Lower lobe of right lung (tissue), 2 donors: ENCODE results near the gene CSRP1. TPM values are rescaled to one million over a fixed set of nuclear protein-coding genes. Genes with fewer than 3 reads are reported as not detected.

Experiments used
- ATAC-seq, 2 donors: fragments of 200-7000 bp; cut with Tn5 transposase; one replicate each; pipeline ENCODE4 v1.9.1; 2020 to 2022; ENCODE audit warnings: mild to moderate bottlenecking in 2 of 2, moderate library complexity in 2 of 2
- DNase-seq: peaks from one replicate; pipeline ENCODE4 v3.0.0-alpha.2; 2020
- H3K27ac ChIP-seq: fragments of 200-600 bp; one replicate; pipeline ENCODE4 v1.8.0; 2022
- H3K27me3 ChIP-seq: fragments of 200-600 bp; one replicate; pipeline ENCODE4 v1.8.0; 2022; ENCODE audit warnings: low read depth
- H3K36me3 ChIP-seq: fragments of 200-600 bp; one replicate; pipeline ENCODE4 v1.8.0; 2022; ENCODE audit warnings: mild to moderate bottlenecking
- H3K4me1 ChIP-seq: fragments of 200-600 bp; one replicate; pipeline ENCODE4 v1.8.0; 2022
- H3K4me3 ChIP-seq: fragments of 200-600 bp; one replicate; pipeline ENCODE4 v1.8.0; 2022; ENCODE audit warnings: mild to moderate bottlenecking
- H3K9me3 ChIP-seq: fragments of 200-600 bp; one replicate; pipeline ENCODE4 v1.8.0; 2022
- intact Hi-C: fragments of 100-400 bp; cut with DNase I; formaldehyde crosslinking; loops from one replicate; pipeline ENCODE4 v1.11.0; 2022
- total RNA-seq: library from RNA; stranded (reverse); fragmentation: NEBNext Ultra II Directional; extraction: Animal tissue kit (Norgen Biotek cat#: 25700); gene quantifications from one replicate; pipeline ENCODE4 v1.2.1, GENCODE V29; 2021
- TF ChIP-seq, protein P1 (sequence below): fragments of 200-600 bp; IDR thresholded peaks from one replicate; pipeline ENCODE4 v1.8.0; 2022; ENCODE audit warnings: antibody characterized with exemption, mild to moderate bottlenecking
- donor health status: DM: no; HTN: yes; CAD: no; lungs with severe emphysema.

CSRP1 gene
- total RNA-seq, 1 donor from 2014 or later, result 185 TPM

DNA sequence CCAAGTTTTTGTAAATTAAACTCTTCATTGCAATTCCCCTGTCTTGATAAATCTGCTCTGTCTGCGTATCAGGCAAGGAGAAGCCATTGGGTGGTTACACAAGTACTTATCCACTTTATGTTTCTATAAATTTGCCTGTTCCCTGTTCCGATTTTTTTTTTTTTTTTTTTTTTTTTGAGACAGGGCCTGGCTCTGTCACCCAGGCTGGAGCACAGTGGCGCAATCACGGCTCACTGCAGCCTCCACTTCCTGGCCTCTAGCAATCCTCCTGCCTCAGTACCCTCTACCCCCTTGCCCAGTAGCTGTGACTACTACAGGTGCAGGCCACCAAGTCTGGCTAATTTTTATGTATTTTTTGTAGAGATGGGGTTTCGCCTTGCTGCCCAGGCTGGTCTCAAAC lies 11.1 kb upstream of the CSRP1 start:
- Histone ChIP-seq H3K9me3 (no peaks in the 10 kb centered on the region), H3K27me3 (no peaks in the 10 kb centered on the region), H3K4me1 (peaks cover 2% of the 10 kb centered on the region), H3K27ac (no peak overlapping the region), H3K36me3 (no peaks in the 10 kb centered on the region), H3K4me3 (no peak overlapping the region)
- ATAC-seq (peak in 1 of 2 donors; percentile 32), DNase-seq (no peak)
- TF ChIP-seq, protein P1, sequence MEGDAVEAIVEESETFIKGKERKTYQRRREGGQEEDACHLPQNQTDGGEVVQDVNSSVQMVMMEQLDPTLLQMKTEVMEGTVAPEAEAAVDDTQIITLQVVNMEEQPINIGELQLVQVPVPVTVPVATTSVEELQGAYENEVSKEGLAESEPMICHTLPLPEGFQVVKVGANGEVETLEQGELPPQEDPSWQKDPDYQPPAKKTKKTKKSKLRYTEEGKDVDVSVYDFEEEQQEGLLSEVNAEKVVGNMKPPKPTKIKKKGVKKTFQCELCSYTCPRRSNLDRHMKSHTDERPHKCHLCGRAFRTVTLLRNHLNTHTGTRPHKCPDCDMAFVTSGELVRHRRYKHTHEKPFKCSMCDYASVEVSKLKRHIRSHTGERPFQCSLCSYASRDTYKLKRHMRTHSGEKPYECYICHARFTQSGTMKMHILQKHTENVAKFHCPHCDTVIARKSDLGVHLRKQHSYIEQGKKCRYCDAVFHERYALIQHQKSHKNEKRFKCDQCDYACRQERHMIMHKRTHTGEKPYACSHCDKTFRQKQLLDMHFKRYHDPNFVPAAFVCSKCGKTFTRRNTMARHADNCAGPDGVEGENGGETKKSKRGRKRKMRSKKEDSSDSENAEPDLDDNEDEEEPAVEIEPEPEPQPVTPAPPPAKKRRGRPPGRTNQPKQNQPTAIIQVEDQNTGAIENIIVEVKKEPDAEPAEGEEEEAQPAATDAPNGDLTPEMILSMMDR, result no peak
- intact Hi-C loops, result loop anchor here (5.0 kb wide), 1 partner anchor 36 kb away; no protein-coding TSS in a partner anchor

DNA sequence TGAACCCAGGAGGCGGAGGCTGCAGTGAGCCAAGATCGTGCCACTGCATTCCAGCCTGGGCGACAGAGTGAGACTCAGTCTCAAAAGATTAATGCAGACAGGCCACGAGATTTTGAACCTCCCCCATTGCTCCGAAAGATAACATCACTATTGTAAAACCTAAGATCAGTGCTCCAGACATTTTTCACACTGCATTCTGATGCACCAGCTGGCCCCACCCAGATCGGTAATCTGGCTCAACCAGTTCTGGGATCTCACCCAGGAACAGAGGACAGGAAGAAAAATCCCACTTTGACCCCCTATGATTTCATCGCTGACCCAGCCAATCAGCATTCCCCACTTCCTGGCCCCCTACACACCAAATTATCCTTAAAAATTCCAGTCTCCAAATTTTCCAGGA lies 10.7 kb upstream of the CSRP1 start:
- Histone ChIP-seq H3K4me1 (peaks cover 7% of the 10 kb centered on the region), H3K9me3 (no peaks in the 10 kb centered on the region), H3K36me3 (no peaks in the 10 kb centered on the region), H3K4me3 (no peak overlapping the region), H3K27ac (no peak overlapping the region), H3K27me3 (no peaks in the 10 kb centered on the region)
- TF ChIP-seq, protein P1, result no peak
- DNase-seq (no peak), ATAC-seq (no peak)
- intact Hi-C loops, result loop anchor here (5.0 kb wide), 1 partner anchor 35 kb away; no protein-coding TSS in a partner anchor

DNA sequence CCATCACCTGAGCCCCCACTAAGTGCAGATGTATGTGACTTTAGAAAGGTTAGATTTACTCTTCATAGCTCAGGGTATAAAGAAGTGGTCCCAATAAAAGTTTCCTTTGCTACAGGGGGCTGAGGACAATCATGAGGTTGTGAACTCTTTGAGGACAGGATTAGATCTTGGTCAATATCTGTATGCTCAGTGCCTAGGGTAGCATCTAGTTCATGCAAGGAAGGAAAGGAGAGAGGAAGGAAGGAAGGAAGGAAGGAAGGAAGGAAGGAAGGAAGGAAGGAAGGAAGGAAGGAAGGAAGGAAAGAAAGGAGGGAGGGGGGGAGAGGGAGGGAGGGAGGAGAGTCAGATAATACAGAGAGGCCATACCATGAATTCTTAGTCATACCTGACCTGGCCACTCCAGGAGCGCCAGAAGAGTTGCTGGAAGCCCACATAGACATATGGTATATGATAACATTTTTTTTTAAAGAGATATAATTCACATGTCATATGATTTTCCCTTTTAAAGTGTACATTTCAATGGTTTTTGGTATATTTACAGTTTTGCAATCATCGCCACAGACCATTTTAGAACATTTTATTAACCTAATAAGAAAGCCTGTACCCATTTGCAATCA lies 9.7 kb upstream of the CSRP1 start:
- H3K9me3 ChIP-seq, result no peaks in the 10 kb centered on the region
- H3K27me3 ChIP-seq, result no peaks in the 10 kb centered on the region
- no peak overlapping the region for H3K4me3 ChIP-seq
- ATAC-seq (no peak), DNase-seq (no peak)
- no peaks in the 10 kb centered on the region for H3K36me3 ChIP-seq
- TF ChIP-seq, protein P1, result no peak
- intact Hi-C loops, result loop anchor here (5.0 kb wide), 1 partner anchor 34 kb away; no protein-coding TSS in a partner anchor
- peaks cover 17% of the 10 kb centered on the region for H3K4me1 ChIP-seq
- no peak overlapping the region for H3K27ac ChIP-seq

DNA sequence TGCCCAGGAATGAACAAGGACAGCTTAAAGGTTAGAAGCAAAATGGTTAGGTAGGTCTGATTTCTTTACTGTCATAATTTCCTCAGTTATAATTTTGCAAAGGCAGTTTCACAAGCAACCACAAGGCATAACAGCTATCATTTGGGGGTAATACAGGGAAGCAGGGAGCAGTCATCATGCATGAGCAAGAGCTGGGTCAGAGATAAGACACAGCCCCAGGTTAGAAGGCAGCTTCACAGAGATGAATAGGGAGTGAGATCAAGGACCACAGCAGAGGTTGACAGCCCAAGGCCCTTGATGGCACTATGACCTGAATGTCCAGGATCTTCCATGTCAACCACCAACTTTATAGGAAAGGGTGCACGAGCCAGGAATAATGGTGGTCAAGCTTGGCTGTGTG lies 9.0 kb upstream of the CSRP1 start:
- H3K4me3 ChIP-seq, result no peak overlapping the region
- H3K4me1 ChIP-seq, result peaks cover 23% of the 10 kb centered on the region
- H3K36me3 ChIP-seq, result no peaks in the 10 kb centered on the region
- intact Hi-C loops, result loop anchor here (5.0 kb wide), 1 partner anchor 34 kb away; no protein-coding TSS in a partner anchor
- DNase-seq (no peak), ATAC-seq (no peak)
- no peaks in the 10 kb centered on the region for H3K9me3 ChIP-seq
- no peaks in the 10 kb centered on the region for H3K27me3 ChIP-seq
- no peak overlapping the region for H3K27ac ChIP-seq
- TF ChIP-seq, protein P1, result no peak

DNA sequence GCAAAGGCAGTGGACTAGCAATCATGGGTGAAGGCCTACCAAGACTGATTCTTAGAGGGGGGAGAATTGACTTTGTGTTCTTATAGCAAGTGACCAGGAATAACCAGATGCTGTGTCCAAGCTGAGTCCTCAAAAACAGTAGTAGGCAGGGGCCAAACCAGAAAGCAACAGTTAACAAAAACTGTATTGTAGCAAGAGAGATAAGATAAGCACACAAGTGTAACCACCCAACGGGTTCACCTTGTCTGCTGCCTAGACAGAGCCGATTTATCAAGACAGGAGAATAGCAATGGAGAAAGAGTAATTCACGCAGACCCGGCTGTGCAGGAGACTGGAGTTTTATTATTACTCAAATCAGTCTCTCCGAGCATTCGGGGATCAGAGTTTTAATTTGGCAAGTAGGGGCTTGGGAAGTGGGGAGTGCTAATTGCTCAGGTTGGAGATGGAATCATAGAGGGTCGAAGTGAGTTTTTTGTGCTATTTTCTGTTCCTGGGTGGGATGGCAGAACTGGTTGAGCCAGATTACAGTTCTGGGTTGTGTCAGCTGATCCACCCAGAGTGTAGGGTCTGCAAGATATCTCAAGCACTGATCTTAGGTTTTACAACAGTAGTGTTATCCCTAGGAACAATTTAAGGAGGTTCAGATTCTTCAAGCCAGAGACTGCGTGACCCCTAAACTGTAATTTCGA lies 8.3 kb upstream of the CSRP1 start:
- no peak for ATAC-seq
- no peaks in the 10 kb centered on the region for H3K36me3 ChIP-seq
- H3K4me1 ChIP-seq, result peaks cover 23% of the 10 kb centered on the region
- H3K27ac ChIP-seq, result no peak overlapping the region
- DNase-seq, result no peak
- H3K27me3 ChIP-seq, result no peaks in the 10 kb centered on the region
- TF ChIP-seq, protein P1, result no peak
- no peak overlapping the region for H3K4me3 ChIP-seq
- H3K9me3 ChIP-seq, result no peaks in the 10 kb centered on the region
- intact Hi-C loops, result loop anchor here (5.0 kb wide), 1 partner anchor 33 kb away; no protein-coding TSS in a partner anchor
